Astrocyte (in vitro differentiated cells and primary cell): ENCODE data around the gene LRRK1. TPM values are rescaled to one million over a fixed set of nuclear protein-coding genes. Genes with fewer than 3 reads are reported as not detected.

ENCODE experiments used
- DNase-seq: peaks from one replicate; pipeline ENCODE4 v3.0.0-alpha.2; 2010; ENCODE audit warnings: low read depth
- FAIRE-seq: peaks from 2 replicates; lab custom pipeline; 2011; peaks lifted over from hg19 to GRCh38; lab: Jason Lieb, UNC
- H2AFZ ChIP-seq: 2 replicates; pipeline ENCODE4 v1.6.0; 2012; ENCODE audit warnings: low read depth, low read length, inconsistent platforms
- H3K27ac ChIP-seq: 2 replicates; pipeline ENCODE4 v1.5.1; 2011; ENCODE audit warnings: low read depth, low read length, inconsistent platforms
- H3K27me3 ChIP-seq: 2 replicates; pipeline ENCODE4 v1.6.0; 2011; ENCODE audit warnings: low read length, inconsistent platforms; ENCODE audit not compliant: insufficient read depth
- H3K36me3 ChIP-seq: 2 replicates; pipeline ENCODE4 v1.5.1; 2011; ENCODE audit warnings: low read length, inconsistent platforms; ENCODE audit not compliant: insufficient read depth
- H3K4me1 ChIP-seq: 2 replicates; pipeline ENCODE4 v1.5.1; 2011; ENCODE audit warnings: low read length, inconsistent platforms; ENCODE audit not compliant: insufficient read depth
- H3K4me2 ChIP-seq: 2 replicates; pipeline ENCODE4 v1.6.0; 2012; ENCODE audit warnings: low read length, inconsistent platforms
- H3K4me3 ChIP-seq: 2 replicates; pipeline ENCODE4 v1.5.1; 2011; ENCODE audit warnings: low read depth, mild to moderate bottlenecking, low read length, inconsistent platforms; ENCODE audit not compliant: insufficient read depth
- H3K79me2 ChIP-seq: 2 replicates; pipeline ENCODE4 v1.6.0; 2012; ENCODE audit warnings: mild to moderate bottlenecking, low read length, inconsistent platforms; ENCODE audit not compliant: insufficient read depth
- H3K9ac ChIP-seq: 2 replicates; pipeline ENCODE4 v1.6.0; 2012; ENCODE audit warnings: mild to moderate bottlenecking, low read length, inconsistent platforms
- H3K9me3 ChIP-seq: 2 replicates; pipeline ENCODE4 v1.5.1; 2012; ENCODE audit warnings: low read depth, mild to moderate bottlenecking, low read length, inconsistent platforms; ENCODE audit not compliant: insufficient read depth
- H4K20me1 ChIP-seq: 2 replicates; pipeline ENCODE4 v1.6.0; 2012; ENCODE audit warnings: low read length, inconsistent platforms; ENCODE audit not compliant: insufficient read depth
- H3K27ac Mint-ChIP-seq: one replicate; pipeline ENCODE4 v1.8.0; 2021; ENCODE audit warnings: mild to moderate bottlenecking, mixed read lengths; ENCODE audit not compliant: unreplicated experiment
- H3K27me3 Mint-ChIP-seq: one replicate; pipeline ENCODE4 v1.8.0; 2021; ENCODE audit warnings: low read depth, mixed read lengths; ENCODE audit not compliant: unreplicated experiment
- H3K36me3 Mint-ChIP-seq: one replicate; pipeline ENCODE4 v1.8.0; 2021; ENCODE audit warnings: low read depth, mixed read lengths; ENCODE audit not compliant: unreplicated experiment
- H3K4me1 Mint-ChIP-seq: one replicate; pipeline ENCODE4 v1.8.0; 2021; ENCODE audit warnings: low read depth, mixed read lengths; ENCODE audit not compliant: unreplicated experiment
- H3K4me3 Mint-ChIP-seq: one replicate; pipeline ENCODE4 v1.8.0; 2021; ENCODE audit warnings: mild to moderate bottlenecking, moderate library complexity, mixed read lengths; ENCODE audit not compliant: unreplicated experiment
- H3K9me3 Mint-ChIP-seq: one replicate; pipeline ENCODE4 v1.8.0; 2021; ENCODE audit warnings: mild to moderate bottlenecking, mixed read lengths; ENCODE audit not compliant: unreplicated experiment
- CTCF ChIP-seq: IDR thresholded peaks from 2 replicates; pipeline ENCODE4 v1.5.1; 2011; ENCODE audit warnings: low read depth, mild to moderate bottlenecking, inconsistent platforms, low read length, moderate library complexity; ENCODE audit not compliant: insufficient read depth
- EZH2 ChIP-seq: IDR thresholded peaks from 2 replicates; pipeline ENCODE4 v1.6.1; 2012; ENCODE audit warnings: mild to moderate bottlenecking, low read length, inconsistent platforms; ENCODE audit not compliant: insufficient read depth
- total RNA-seq: library from RNA; stranded (reverse); gene quantifications from 2 replicates; pipeline ENCODE4 v1.2.1, GENCODE V29; 2021

LRRK1 gene
- total RNA-seq, 1 donor from 2014 or later, result 0.41 TPM

GRCh38 chr15:101020945-101021344 is 101.8 kb downstream of the LRRK1 start:
- Histone ChIP-seq H3K4me1 (no peaks in the 10 kb centered on the region), H3K27me3 (no peaks in the 10 kb centered on the region), H3K79me2 (no peaks in the 10 kb centered on the region), H3K36me3 (peaks cover 2% of the 10 kb centered on the region), H2AFZ (no peak overlapping the region), H3K9me3 (no peaks in the 10 kb centered on the region), H3K9ac (no peak overlapping the region), H3K27ac (no peak overlapping the region), H3K4me2 (no peak overlapping the region), H4K20me1 (no peaks in the 10 kb centered on the region), H3K4me3 (no peak overlapping the region)
- peaks cover 3% of the 10 kb centered on the region for H3K36me3 Mint-ChIP-seq
- DNase-seq (no peak), FAIRE-seq (no peak)
- H3K4me1 Mint-ChIP-seq, result peaks cover 4% of the 10 kb centered on the region
- peaks cover 25% of the 10 kb centered on the region for H3K27me3 Mint-ChIP-seq
- TF ChIP-seq EZH2 (no peak), CTCF (no peak)
- no peaks in the 10 kb centered on the region for H3K9me3 Mint-ChIP-seq
- H3K27ac Mint-ChIP-seq, result no peak overlapping the region
- H3K4me3 Mint-ChIP-seq, result no peak overlapping the region

GRCh38 chr15:101022306-101022705 is 103.1 kb downstream of the LRRK1 start:
- no peak for FAIRE-seq
- H3K9me3 Mint-ChIP-seq, result no peaks in the 10 kb centered on the region

More at GRCh38 chr15:101022306-101022705, 103.1 kb downstream of the LRRK1 start:
- Mint-ChIP-seq H3K27ac (no peak overlapping the region), H3K27me3 (peaks cover 29% of the 10 kb centered on the region), H3K36me3 (peaks cover 3% of the 10 kb centered on the region), H3K4me3 (no peak overlapping the region), H3K4me1 (peaks cover 4% of the 10 kb centered on the region)
- Histone ChIP-seq H3K27me3 (no peaks in the 10 kb centered on the region), H3K9me3 (no peaks in the 10 kb centered on the region), H3K79me2 (no peaks in the 10 kb centered on the region), H3K4me1 (no peaks in the 10 kb centered on the region), H2AFZ (no peak overlapping the region), H3K4me2 (no peak overlapping the region), H4K20me1 (no peaks in the 10 kb centered on the region), H3K36me3 (no peaks in the 10 kb centered on the region), H3K4me3 (no peak overlapping the region), H3K9ac (no peak overlapping the region), H3K27ac (no peak overlapping the region)
- TF ChIP-seq EZH2, result no peak
- no peak for TF ChIP-seq CTCF
- no peak for DNase-seq
